BE2C (cell line): Measurements from ENCODE around the gene HMGXB4.
"Not testable (repeated sequence)": the region's sequence is repeated elsewhere in the genome, so short reads cannot be mapped to it uniquely, and the experiment has no call there.

Source experiments
- DNase-seq: peaks from one replicate; pipeline ENCODE4 v3.0.0-alpha.2; 2020
- H3K27me3 ChIP-seq: fragments of 250-450 bp; sonication (Bioruptor Pico); 2 replicates; pipeline ENCODE4 v1.5.1; 2020; ENCODE audit warnings: mild to moderate bottlenecking
- H3K36me3 ChIP-seq: fragments of 250-450 bp; sonication (Bioruptor Pico); 2 replicates; pipeline ENCODE4 v1.5.1; 2020; ENCODE audit warnings: mild to moderate bottlenecking
- H3K4me1 ChIP-seq: fragments of 250-450 bp; sonication (Bioruptor Pico); 2 replicates; pipeline ENCODE4 v1.5.1; 2020
- H3K4me3 ChIP-seq: 2 replicates; pipeline ENCODE4 v1.5.1; 2011; ENCODE audit warnings: low read depth, low read length
- H3K9me3 ChIP-seq: fragments of 250-450 bp; sonication (Bioruptor Pico); 2 replicates; pipeline ENCODE4 v1.5.1; 2020
- CTCF ChIP-seq: IDR thresholded peaks from 2 replicates; pipeline ENCODE4 v1.5.1; 2012; ENCODE audit warnings: mild to moderate bottlenecking, low read depth, low read length

HMGXB4 gene

GRCh38 chr22:35226958-35227647, 30.2 kb upstream of the HMGXB4 start:
- no peaks in the 10 kb centered on the region for H3K9me3 ChIP-seq
- no peaks in the 10 kb centered on the region for H3K36me3 ChIP-seq
- no peak overlapping the region for H3K4me3 ChIP-seq
- no peak for TF ChIP-seq CTCF
- no peak for DNase-seq
- no peaks in the 10 kb centered on the region; the same call in 1 of the 2 replicates for H3K4me1 ChIP-seq
- H3K27me3 ChIP-seq = no peaks in the 10 kb centered on the region

GRCh38 chr22:35229865-35230264, 27.4 kb upstream of the HMGXB4 start:
- H3K4me3 ChIP-seq = no peak overlapping the region

GRCh38 chr22:35230417-35230816, 26.9 kb upstream of the HMGXB4 start:
- H3K9me3 ChIP-seq = no peaks in the 10 kb centered on the region
- H3K27me3 ChIP-seq = no peaks in the 10 kb centered on the region
- no peak for DNase-seq
- no peaks in the 10 kb centered on the region; the same call in 1 of the 2 replicates for H3K4me1 ChIP-seq
- no peaks in the 10 kb centered on the region for H3K36me3 ChIP-seq
- TF ChIP-seq CTCF = no peak
- H3K4me3 ChIP-seq = peak overlapping the region; percentile 59

More at GRCh38 chr22:35229865-35230264, 27.4 kb upstream of the HMGXB4 start:
- Histone ChIP-seq H3K27me3 (no peaks in the 10 kb centered on the region), H3K9me3 (no peaks in the 10 kb centered on the region), H3K4me1 (no peaks in the 10 kb centered on the region; the same call in 1 of the 2 replicates), H3K36me3 (no peaks in the 10 kb centered on the region)
- no peak for DNase-seq
- TF ChIP-seq CTCF = no peak

GRCh38 chr22:35230839-35231584, 26.3 kb upstream of the HMGXB4 start:
- Histone ChIP-seq H3K4me3 (peak overlapping the region; percentile 59), H3K27me3 (no peaks in the 10 kb centered on the region)
- DNase-seq = peak; percentile 49

GRCh38 chr22:35231585-35232084, 25.7 kb upstream of the HMGXB4 start:
- H3K4me1 ChIP-seq = no peaks in the 10 kb centered on the region; the same call in 1 of the 2 replicates
- H3K4me3 ChIP-seq = peak overlapping the region; percentile 59
- peak; percentile 100 for TF ChIP-seq CTCF
- no peaks in the 10 kb centered on the region for H3K36me3 ChIP-seq
- peak; percentile 67 for DNase-seq
- H3K27me3 ChIP-seq = no peaks in the 10 kb centered on the region; the same call in 1 of the 2 replicates
- no peaks in the 10 kb centered on the region for H3K9me3 ChIP-seq

More at GRCh38 chr22:35230839-35231584, 26.3 kb upstream of the HMGXB4 start:
- Histone ChIP-seq H3K36me3 (no peaks in the 10 kb centered on the region), H3K4me1 (no peaks in the 10 kb centered on the region; the same call in 1 of the 2 replicates), H3K9me3 (no peaks in the 10 kb centered on the region)
- no peak for TF ChIP-seq CTCF

GRCh38 chr22:35238749-35239148, 18.5 kb upstream of the HMGXB4 start:
- not testable (repeated sequence) for DNase-seq, H3K4me1 ChIP-seq, H3K27me3 ChIP-seq, H3K36me3 ChIP-seq, H3K9me3 ChIP-seq, H3K4me3 ChIP-seq

GRCh38 chr22:35244507-35244906, 12.8 kb upstream of the HMGXB4 start:
- H3K4me3 ChIP-seq, H3K27me3 ChIP-seq, DNase-seq, H3K36me3 ChIP-seq, H3K9me3 ChIP-seq, H3K4me1 ChIP-seq: not testable (repeated sequence)
